Endothelial cell of umbilical vein (primary cell): ENCODE measurements around the gene TERF2IP. TPM values are rescaled to one million over a fixed set of nuclear protein-coding genes. Genes with fewer than 3 reads are reported as not detected.

ENCODE experiments used
- BruUV-seq: library from RNA; stranded (reverse); fragments of 400-500 nt; replicated peaks from 2 replicates; lab custom pipeline; 2021; lab: Mats Ljungman, UMichigan
- CTCF ChIA-PET: fragments of 300-600, 350-600 bp; sonication (Branson Sonifier 250); formaldehyde crosslinking; loops from one replicate; lab custom pipeline; 2021; ENCODE audit warnings: antibody characterized with exemption, inconsistent platforms; lab: Charles Lee
- POLR2A ChIA-PET: fragments of 300-600, 350-600 bp; sonication (Branson Sonifier 250); formaldehyde crosslinking; loops from one replicate; lab custom pipeline; 2021; ENCODE audit warnings: antibody characterized with exemption, inconsistent platforms; lab: Charles Lee
- DNase-seq: peaks from one replicate; pipeline ENCODE4 v3.0.0-alpha.2; 2011; ENCODE audit warnings: low read depth, low spot score
- FAIRE-seq: peaks from 2 replicates; lab custom pipeline; 2011; peaks lifted over from hg19 to GRCh38; lab: Jason Lieb, UNC
- H2AFZ ChIP-seq: 2 replicates; pipeline ENCODE4 v1.6.0; 2012; ENCODE audit warnings: low read depth, low read length, control low read depth, inconsistent platforms
- H3K27ac ChIP-seq: 2 replicates; pipeline ENCODE4 v1.5.1; 2011; ENCODE audit warnings: low read depth, mild to moderate bottlenecking, control low read depth, low read length, moderate library complexity; ENCODE audit not compliant: insufficient read depth
- H3K27me3 ChIP-seq, 2 experiments: 2 replicates each; pipeline versions ENCODE4 v1.6.0 to v1.6.1; 2011; ENCODE audit warnings: low read length in 2 of 2, mixed read lengths in 1 of 2; ENCODE audit not compliant: control insufficient read depth in 2 of 2, insufficient read depth in 2 of 2
- H3K36me3 ChIP-seq, 2 experiments: 2 replicates in 1 of 2; 3 replicates in 1 of 2; pipeline ENCODE4 v1.5.1; 2011; ENCODE audit warnings: low read length in 2 of 2, mild to moderate bottlenecking in 1 of 2, moderate library complexity in 1 of 2; ENCODE audit not compliant: control insufficient read depth in 2 of 2, insufficient read depth in 2 of 2; ENCODE audit errors: extremely low read depth in 1 of 2
- H3K4me1 ChIP-seq: 3 replicates; pipeline ENCODE4 v1.5.1; 2011; ENCODE audit warnings: mild to moderate bottlenecking, low read length; ENCODE audit not compliant: control insufficient read depth, insufficient read depth; ENCODE audit errors: extremely low read depth
- H3K4me2 ChIP-seq: 2 replicates; pipeline ENCODE4 v1.6.1; 2011; ENCODE audit warnings: low read length, control low read depth, mixed read lengths; ENCODE audit not compliant: insufficient read depth
- H3K4me3 ChIP-seq, 3 experiments: fragments of 200-600 bp in 1 of 3; sonication (generic), shearing (Covaris generic) in 1 of 3; replicated peaks in 1 of 3; 2 replicates each; pipeline ENCODE4 v1.5.1; 2011 to 2016; ENCODE audit warnings: control low read depth in 3 of 3, low read length in 3 of 3, mild to moderate bottlenecking in 2 of 3, inconsistent platforms in 1 of 3, low read depth in 1 of 3, moderate library complexity in 1 of 3; ENCODE audit not compliant: insufficient read depth in 1 of 3
- H3K79me2 ChIP-seq: 2 replicates; pipeline ENCODE4 v1.6.0; 2012; ENCODE audit warnings: low read length, inconsistent platforms; ENCODE audit not compliant: control insufficient read depth, insufficient read depth
- H3K9ac ChIP-seq: replicated peaks from 2 replicates; pipeline ENCODE3; 2011; ENCODE audit warnings: low read length, control low read depth; ENCODE audit not compliant: insufficient read depth; ENCODE audit errors: extremely low read depth
- H3K9me1 ChIP-seq: replicated peaks from 3 replicates; pipeline ENCODE4 v1.6.0; 2011; ENCODE audit warnings: mild to moderate bottlenecking, low read length; ENCODE audit not compliant: control insufficient read depth, insufficient read depth; ENCODE audit errors: extremely low read depth
- H3K9me3 ChIP-seq: replicated peaks from 2 replicates; pipeline ENCODE4 v1.5.1; 2012; ENCODE audit warnings: low read length, inconsistent platforms; ENCODE audit not compliant: control insufficient read depth, insufficient read depth
- H4K20me1 ChIP-seq: replicated peaks from 2 replicates; pipeline ENCODE3; 2011; ENCODE audit warnings: mild to moderate bottlenecking, low read length; ENCODE audit not compliant: control insufficient read depth, insufficient read depth; ENCODE audit errors: extremely low read depth
- FOS ChIP-seq: IDR thresholded peaks from 2 replicates; pipeline ENCODE4 v1.6.1; 2011; ENCODE audit warnings: mild to moderate bottlenecking, low read length, moderate library complexity, borderline replicate concordance; ENCODE audit not compliant: insufficient read depth
- GATA2 ChIP-seq: IDR thresholded peaks from 2 replicates; pipeline ENCODE4 v1.7.0; 2011; ENCODE audit warnings: low read depth, mild to moderate bottlenecking, moderate library complexity, mixed read lengths, low read length; ENCODE audit not compliant: insufficient read length, insufficient read depth
- JUN ChIP-seq: IDR thresholded peaks from 2 replicates; pipeline ENCODE4 v1.6.1; 2011; ENCODE audit warnings: borderline replicate concordance, low read depth; ENCODE audit not compliant: insufficient read length, insufficient read depth
- MYC ChIP-seq: IDR thresholded peaks from one replicate; pipeline ENCODE4 v1.6.1; 2011; ENCODE audit warnings: mild to moderate bottlenecking, low read depth, low read length
- POLR2AphosphoS5 ChIP-seq: IDR thresholded peaks from 2 replicates; pipeline ENCODE4 v1.6.1; 2012; ENCODE audit warnings: low read depth, mild to moderate bottlenecking, control low read depth, low read length, moderate library complexity; ENCODE audit not compliant: insufficient read depth
- dilution Hi-C: fragments of 300-500 bp; cut with MboI; formaldehyde crosslinking; loops from one replicate; pipeline ENCODE4 v1.15.0; 2019; ENCODE audit warnings: low sequenced_read_pairs; ENCODE audit not compliant: extremely low pct_ligation_motif_present
- intact Hi-C: fragments of 100-400 bp; cut with micrococcal nuclease; formaldehyde crosslinking; loops from one replicate; pipeline ENCODE4 v1.10.0; 2022
- polyA plus RNA-seq, 4 experiments: library from polyadenylated mRNA; depleted of rRNA in 3 of 4; stranded (reverse) in 3 of 4; unstranded in 1 of 4; fragments of >200 nt; gene quantifications; 2 replicates each; pipeline versions ENCODE4 v1.2.1 to v1.2.3, GENCODE V29; 2011 to 2012; ENCODE audit warnings: missing spikeins in 1 of 4
- small RNA-seq: library from RNA; depleted of rRNA; stranded (forward); fragments of <200 nt; gene quantifications from one replicate; pipeline ENCODE3, GENCODE V24; 2012; ENCODE audit warnings: low replicate concordance, low read depth; ENCODE audit not compliant: insufficient read depth, insufficient read length
- total RNA-seq: library from RNA; stranded (reverse); gene quantifications from 2 replicates; pipeline ENCODE4 v1.2.3, GENCODE V29; 2021
- TF ChIP-seq, protein P1 (sequence below), 2 donors: IDR thresholded peaks; 1 replicate in 1 of 2; 2 replicates in 1 of 2; pipeline ENCODE4 v1.5.1; 2011; ENCODE audit warnings: low read length in 2 of 2, mild to moderate bottlenecking in 2 of 2, moderate library complexity in 2 of 2, control low read depth in 1 of 2, inconsistent platforms in 1 of 2, low read depth in 1 of 2; ENCODE audit not compliant: insufficient read depth in 1 of 2; ENCODE audit errors: extremely low read depth in 1 of 2

TERF2IP gene
- total and polyA plus RNA-seq, 2 donors (not counting 3 experiments of a cell fraction or from before 2014, with no cell fraction given) = 19.0 to 41.5 TPM

DNA sequence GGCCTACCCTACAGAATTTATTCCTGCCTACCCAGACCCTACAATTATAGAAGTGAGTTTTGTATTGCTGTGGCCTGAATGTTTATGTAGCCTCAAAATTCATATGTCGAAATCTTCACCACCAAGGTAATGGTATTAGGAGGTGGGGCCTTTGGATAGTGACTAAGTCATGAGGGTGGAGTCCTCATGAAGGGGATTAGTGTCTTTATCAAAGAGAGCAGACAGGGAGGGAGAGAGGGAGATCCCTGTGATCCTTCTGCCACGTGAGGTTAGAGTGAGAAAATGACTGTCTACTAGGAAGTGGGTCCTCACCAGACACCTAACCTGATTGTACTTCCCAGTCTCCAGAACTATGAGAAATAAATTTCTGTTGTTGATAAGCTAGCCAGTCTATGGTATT is 54.7 kb downstream of the TERF2IP start:
- dilution Hi-C loops = no loop called here

DNA sequence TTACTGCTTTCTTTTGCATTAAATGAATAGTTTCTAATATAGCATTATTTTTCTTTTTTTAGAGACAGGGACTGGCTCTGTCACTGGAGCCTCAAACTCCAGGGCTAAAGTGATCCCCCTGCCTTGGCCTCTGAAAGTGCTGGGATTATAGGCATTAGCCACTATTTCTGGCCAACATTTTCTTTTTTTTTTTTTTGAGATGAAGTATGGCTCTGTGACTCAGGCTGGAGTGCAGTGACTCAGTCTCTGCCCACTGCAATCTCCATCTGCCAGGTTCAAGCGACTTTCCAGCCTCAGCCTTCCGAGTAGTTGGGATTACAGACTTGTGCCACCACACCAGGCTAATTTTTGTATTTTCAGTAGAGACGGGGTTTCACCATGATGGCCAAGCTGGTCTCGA is 55.7 kb downstream of the TERF2IP start:
- no peaks in the 10 kb centered on the region for H3K9me3 ChIP-seq
- DNase-seq = no peak
- no peaks in the 10 kb centered on the region for H4K20me1 ChIP-seq
- intact Hi-C loops (no loop called here), dilution Hi-C loops (no loop called here)
- ChIA-PET CTCF (no interaction called here), POLR2A (no interaction called here)
- no peak overlapping the region for H3K9ac ChIP-seq
- H3K9me1 ChIP-seq = no peaks in the 10 kb centered on the region
- H3K4me1 ChIP-seq = no peaks in the 10 kb centered on the region
- H3K27ac ChIP-seq = no peak overlapping the region
- BruUV-seq = no TSS peak
- no peak for FAIRE-seq
- TF ChIP-seq JUN = no peak
- no peaks in the 10 kb centered on the region for H3K27me3 ChIP-seq
- no peaks in the 10 kb centered on the region for H3K36me3 ChIP-seq
- no peak overlapping the region for H3K4me3 ChIP-seq
- H3K4me2 ChIP-seq = no peak overlapping the region
- no peaks in the 10 kb centered on the region for H3K79me2 ChIP-seq
- H2AFZ ChIP-seq = no peak overlapping the region

More for the DNA sequence above, 54.7 kb downstream of the TERF2IP start:
- FAIRE-seq = no peak
- intact Hi-C loops = no loop called here
- DNase-seq = no peak
- Histone ChIP-seq H3K4me3 (no peak overlapping the region), H3K9me1 (no peaks in the 10 kb centered on the region), H2AFZ (no peak overlapping the region), H3K9me3 (no peaks in the 10 kb centered on the region), H4K20me1 (no peaks in the 10 kb centered on the region), H3K4me2 (no peak overlapping the region), H3K27me3 (no peaks in the 10 kb centered on the region), H3K4me1 (no peaks in the 10 kb centered on the region), H3K9ac (no peak overlapping the region), H3K36me3 (no peaks in the 10 kb centered on the region), H3K27ac (no peak overlapping the region), H3K79me2 (no peaks in the 10 kb centered on the region)
- BruUV-seq = no TSS peak
- ChIA-PET POLR2A (no interaction called here), CTCF (no interaction called here)
- TF ChIP-seq FOS = no peak
- TF ChIP-seq JUN = no peak
- no peak for TF ChIP-seq POLR2AphosphoS5
- TF ChIP-seq MYC = no peak
- TF ChIP-seq, protein P1, sequence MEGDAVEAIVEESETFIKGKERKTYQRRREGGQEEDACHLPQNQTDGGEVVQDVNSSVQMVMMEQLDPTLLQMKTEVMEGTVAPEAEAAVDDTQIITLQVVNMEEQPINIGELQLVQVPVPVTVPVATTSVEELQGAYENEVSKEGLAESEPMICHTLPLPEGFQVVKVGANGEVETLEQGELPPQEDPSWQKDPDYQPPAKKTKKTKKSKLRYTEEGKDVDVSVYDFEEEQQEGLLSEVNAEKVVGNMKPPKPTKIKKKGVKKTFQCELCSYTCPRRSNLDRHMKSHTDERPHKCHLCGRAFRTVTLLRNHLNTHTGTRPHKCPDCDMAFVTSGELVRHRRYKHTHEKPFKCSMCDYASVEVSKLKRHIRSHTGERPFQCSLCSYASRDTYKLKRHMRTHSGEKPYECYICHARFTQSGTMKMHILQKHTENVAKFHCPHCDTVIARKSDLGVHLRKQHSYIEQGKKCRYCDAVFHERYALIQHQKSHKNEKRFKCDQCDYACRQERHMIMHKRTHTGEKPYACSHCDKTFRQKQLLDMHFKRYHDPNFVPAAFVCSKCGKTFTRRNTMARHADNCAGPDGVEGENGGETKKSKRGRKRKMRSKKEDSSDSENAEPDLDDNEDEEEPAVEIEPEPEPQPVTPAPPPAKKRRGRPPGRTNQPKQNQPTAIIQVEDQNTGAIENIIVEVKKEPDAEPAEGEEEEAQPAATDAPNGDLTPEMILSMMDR (IDR thresholded peaks at IDR 0.05; ENCODE audit: extremely low read depth in 1 of 2, insufficient read depth in 1 of 2, low read depth in 1 of 2, low read length in 2 of 2) = no peak
- no peak for TF ChIP-seq GATA2

Small RNA genes within 50 kb of the gene (small RNA-seq; reads per million reads assigned to genes)
- not detected for gene RN7SL520P

Other genes starting within 250 kb of the TERF2IP start
- 49.6 and 53.8 TPM in 2 replicates for gene CFDP1, start 214.3 kb upstream of the TERF2IP start, total RNA-seq
- gene CFDP1, start 214.3 kb upstream of the TERF2IP start, polyA plus RNA-seq = 12.0 and 17.8 TPM in 2 replicates
- gene TMEM170A, start 183.1 kb upstream of the TERF2IP start, total RNA-seq = 22.2 and 24.2 TPM in 2 replicates
- gene TMEM170A, start 183.1 kb upstream of the TERF2IP start, polyA plus RNA-seq = 10.6 and 12.9 TPM in 2 replicates
- 0.60 and 0.81 TPM in 2 replicates for gene CHST6, start 152.3 kb upstream of the TERF2IP start, total RNA-seq
- gene CHST6, start 152.3 kb upstream of the TERF2IP start, polyA plus RNA-seq = 0.26 and 0.48 TPM in 2 replicates
- 0.29 TPM in 1 of 2 replicates, not detected in the other for gene CHST5, start 111.7 kb upstream of the TERF2IP start, total RNA-seq
- gene CHST5, start 111.7 kb upstream of the TERF2IP start, polyA plus RNA-seq = 0.16 and 0.23 TPM in 2 replicates
- 9.4 and 10.0 TPM in 2 replicates for gene TMEM231, start 91.5 kb upstream of the TERF2IP start, total RNA-seq
- gene TMEM231, start 91.5 kb upstream of the TERF2IP start, polyA plus RNA-seq = 35.8 and 41.7 TPM in 2 replicates
- 77.9 and 82.5 TPM in 2 replicates for gene GABARAPL2, start 81.4 kb upstream of the TERF2IP start, total RNA-seq
- 51.9 and 84.5 TPM in 2 replicates for gene GABARAPL2, start 81.4 kb upstream of the TERF2IP start, polyA plus RNA-seq
- gene ADAT1, start 24.5 kb upstream of the TERF2IP start, total RNA-seq = 56.6 and 57.9 TPM in 2 replicates
- 27.2 and 33.2 TPM in 2 replicates for gene ADAT1, start 24.5 kb upstream of the TERF2IP start, polyA plus RNA-seq
- gene KARS1, start 108 bp upstream of the TERF2IP start, total RNA-seq = 137 and 146 TPM in 2 replicates
- 70.4 and 83.3 TPM in 2 replicates for gene KARS1, start 108 bp upstream of the TERF2IP start, polyA plus RNA-seq
- gene CPHXL2, start 29.2 kb downstream of the TERF2IP start, total RNA-seq = not detected in 2 replicates
- not detected in 2 replicates for gene CPHXL2, start 29.2 kb downstream of the TERF2IP start, polyA plus RNA-seq
- not detected in 2 replicates for gene DUXB, start 53.7 kb downstream of the TERF2IP start, total RNA-seq
- not detected in 2 replicates for gene DUXB, start 53.7 kb downstream of the TERF2IP start, polyA plus RNA-seq
- not detected in 2 replicates for gene CPHXL, start 78.7 kb downstream of the TERF2IP start, total RNA-seq
- gene CPHXL, start 78.7 kb downstream of the TERF2IP start, polyA plus RNA-seq = not detected in 2 replicates